ENCODE data around the gene NAA16. TPM values are rescaled to one million over a fixed set of nuclear protein-coding genes. Genes with fewer than 3 reads are reported as not detected.

NAA16 gene
- total and polyA plus RNA-seq, 4 donors, result 5.0 to 65.6 (median 16.4) TPM

- no peaks in the 10 kb centered on the region for H3K27me3 ChIP-seq (ENCODE audit: control insufficient read depth in 3 of 3, insufficient read depth in 3 of 3, low read length in 2 of 3)
- peaks cover 6 to 45% (median 28%) of the 10 kb centered on the region in 4 donors for H3K36me3 ChIP-seq (ENCODE audit: control insufficient read depth in 4 of 4, insufficient read depth in 4 of 4, low read length in 4 of 4)
- 78 to 88% methylated on average over 2 of the region's 2 CpGs for WGBS, 2 donors
- DNase-seq, result no peak
- no peaks in the 10 kb centered on the region for H3K9me3 ChIP-seq (ENCODE audit: control insufficient read depth in 4 of 4, insufficient read depth in 3 of 4, low read length in 3 of 4)
- H3K9ac ChIP-seq (ENCODE audit: insufficient read depth in 1 of 2, low read length in 2 of 2), result no peak overlapping the region
- H3K27ac ChIP-seq (ENCODE audit: low read depth in 1 of 2, low read length in 1 of 2), result no peak overlapping the region
- no peak for ATAC-seq (ENCODE audit: insufficient read depth, low FRiP score)
- TF ChIP-seq CTCF (IDR thresholded peaks at IDR 0.05; ENCODE audit: control extremely low read depth, extremely low read depth), result no peak
- H3K4me3 ChIP-seq, result no peak overlapping the region
- no peaks in the 10 kb centered on the region for H3K4me1 ChIP-seq (ENCODE audit: control insufficient read depth in 5 of 5, insufficient read depth in 5 of 5, low read length in 5 of 5)
These were observed 53.0 kb downstream of the NAA16 start for GRCh38 chr13:41364043-41364442.

GRCh38 chr13:41365631-41366030 lies 54.6 kb downstream of the NAA16 start:
- Histone ChIP-seq H3K9me3 (ENCODE audit: control insufficient read depth in 4 of 4, insufficient read depth in 3 of 4, low read length in 3 of 4) (peaks cover 0 to 4% (median 0%) of the 10 kb centered on the region in 4 donors), H3K9ac (ENCODE audit: insufficient read depth in 1 of 2, low read length in 2 of 2) (no peak overlapping the region), H3K36me3 (ENCODE audit: control insufficient read depth in 4 of 4, insufficient read depth in 4 of 4, low read length in 4 of 4) (peaks cover 8 to 55% (median 30%) of the 10 kb centered on the region in 4 donors), H3K27ac (ENCODE audit: low read depth in 1 of 2, low read length in 1 of 2) (no peak overlapping the region), H3K27me3 (ENCODE audit: control insufficient read depth in 3 of 3, insufficient read depth in 3 of 3, low read length in 2 of 3) (no peaks in the 10 kb centered on the region), H3K4me1 (ENCODE audit: control insufficient read depth in 5 of 5, insufficient read depth in 5 of 5, low read length in 5 of 5) (no peaks in the 10 kb centered on the region), H3K4me3 (no peak overlapping the region)
- no peak for DNase-seq
- ATAC-seq (ENCODE audit: insufficient read depth, low FRiP score), result no peak
- TF ChIP-seq CTCF (IDR thresholded peaks at IDR 0.05; ENCODE audit: control extremely low read depth, extremely low read depth), result no peak
- WGBS, 2 donors, result 93 to 100% methylated on average over 2 of the region's 2 CpGs

- no peak overlapping the region for H3K9ac ChIP-seq (ENCODE audit: insufficient read depth in 1 of 2, low read length in 2 of 2)
- no peaks in the 10 kb centered on the region for H3K4me1 ChIP-seq (ENCODE audit: control insufficient read depth in 5 of 5, insufficient read depth in 5 of 5, low read length in 5 of 5)
- WGBS, 2 donors, result 81 to 89% methylated on average over 2 of the region's 2 CpGs
- H3K36me3 ChIP-seq (ENCODE audit: control insufficient read depth in 4 of 4, insufficient read depth in 4 of 4, low read length in 4 of 4), result peaks cover 6 to 48% (median 29%) of the 10 kb centered on the region in 4 donors
- no peaks in the 10 kb centered on the region for H3K27me3 ChIP-seq (ENCODE audit: control insufficient read depth in 3 of 3, insufficient read depth in 3 of 3, low read length in 2 of 3)
- peaks cover 0 to 4% (median 0%) of the 10 kb centered on the region in 4 donors for H3K9me3 ChIP-seq (ENCODE audit: control insufficient read depth in 4 of 4, insufficient read depth in 3 of 4, low read length in 3 of 4)
- TF ChIP-seq CTCF (IDR thresholded peaks at IDR 0.05; ENCODE audit: control extremely low read depth, extremely low read depth), result no peak
- H3K27ac ChIP-seq (ENCODE audit: low read depth in 1 of 2, low read length in 1 of 2), result no peak overlapping the region
- no peak overlapping the region for H3K4me3 ChIP-seq
- DNase-seq, result no peak
- ATAC-seq (ENCODE audit: insufficient read depth, low FRiP score), result no peak
These were observed 59.7 kb downstream of the NAA16 start for GRCh38 chr13:41370736-41371135.

- H3K27me3 ChIP-seq (ENCODE audit: control insufficient read depth in 3 of 3, insufficient read depth in 3 of 3, low read length in 2 of 3), result no peaks in the 10 kb centered on the region
- H3K9ac ChIP-seq (ENCODE audit: insufficient read depth in 1 of 2, low read length in 2 of 2), result no peak overlapping the region
- H3K9me3 ChIP-seq (ENCODE audit: control insufficient read depth in 4 of 4, insufficient read depth in 3 of 4, low read length in 3 of 4), result no peaks in the 10 kb centered on the region
- no peak for DNase-seq
- no peak overlapping the region for H3K4me3 ChIP-seq
- ATAC-seq (ENCODE audit: insufficient read depth, low FRiP score), result no peak
- H3K4me1 ChIP-seq (ENCODE audit: control insufficient read depth in 5 of 5, insufficient read depth in 5 of 5, low read length in 5 of 5), result no peaks in the 10 kb centered on the region
- H3K27ac ChIP-seq (ENCODE audit: low read depth in 1 of 2, low read length in 1 of 2), result no peak overlapping the region
- WGBS, 2 donors, result 96 to 97% methylated on average over 5 of the region's 5 CpGs
- peaks cover 2 to 17% (median 10%) of the 10 kb centered on the region in 4 donors for H3K36me3 ChIP-seq (ENCODE audit: control insufficient read depth in 4 of 4, insufficient read depth in 4 of 4, low read length in 4 of 4)
- TF ChIP-seq CTCF (IDR thresholded peaks at IDR 0.05; ENCODE audit: control extremely low read depth, extremely low read depth), result no peak
These were observed 66.4 kb downstream of the NAA16 start for GRCh38 chr13:41377446-41377845.

Data from lung (tissue), 12 donors.